ENCODE data around the gene ASPDH.

GRCh38 chr19:50507376-50507775 lies 6.3 kb downstream of the ASPDH start:
- no peak for TF ChIP-seq ZSCAN20 (CRISPR knock-in tag; IDR thresholded peaks at IDR 0.05)
- TF ChIP-seq CTCF (IDR thresholded peaks at IDR 0.05), result no peak
- 0 out of 2 replicates have a peak, but pooled peaks have one; percentile 9 for TF ChIP-seq POLR2A (IDR thresholded peaks at IDR 0.05; ENCODE audit: low read length)
- TF ChIP-seq BCL3 (IDR thresholded peaks at IDR 0.05), result no peak
- TF ChIP-seq BHLHE40 (IDR thresholded peaks at IDR 0.05; ENCODE audit: low read depth, low read length), result no peak
- TF ChIP-seq RNF2 (IDR thresholded peaks at IDR 0.05; ENCODE audit: borderline replicate concordance, low read depth), result no peak
- no peak for TF ChIP-seq E2F6 (IDR thresholded peaks at IDR 0.05; ENCODE audit: borderline replicate concordance, low read depth)
- TF ChIP-seq KDM1A (IDR thresholded peaks at IDR 0.05; ENCODE audit: low read depth), result no peak
- no peak for TF ChIP-seq ESRRA (IDR thresholded peaks at IDR 0.05; ENCODE audit: borderline replicate concordance, low read length)
- no peak for TF ChIP-seq HMGXB4 (CRISPR knock-in tag; IDR thresholded peaks at IDR 0.05; ENCODE audit: borderline replicate concordance)
- TF ChIP-seq CBX2 (IDR thresholded peaks at IDR 0.05; ENCODE audit: borderline replicate concordance, low read depth), result no peak
- no peak for TF ChIP-seq JUN (IDR thresholded peaks at IDR 0.05)
- no peak for TF ChIP-seq RAD21 (conservative IDR thresholded peaks at IDR 0.05 in 1 of 2, IDR thresholded peaks at IDR 0.05 in 1 of 2)
- no peak for TF ChIP-seq REST (IDR thresholded peaks at IDR 0.05)

Measured in A549 (cell line).